ENCODE data around the gene RAB11B.
A peak's percentile ranks its signal among the peaks of the same experiment; 100 is the strongest.
"Not testable (repeated sequence)": the region's sequence is repeated elsewhere in the genome, so short reads cannot be mapped to it uniquely, and the experiment has no call there.

RAB11B gene

GRCh38 chr19:8360196-8360595 lies 30.0 kb upstream of the RAB11B start:
- Mint-ChIP-seq H3K36me3 (ENCODE audit: insufficient read depth) (peaks cover 2% of the 10 kb centered on the region), H3K4me1 (peaks cover 12% of the 10 kb centered on the region), H3K27ac (ENCODE audit: low read depth) (no peak overlapping the region), H3K4me3 (no peak overlapping the region), H3K27me3 (peaks cover 30% of the 10 kb centered on the region), H3K9me3 (no peaks in the 10 kb centered on the region)
- DNase-seq (ENCODE audit: low spot score in 2 of 2) (no peak), ATAC-seq (replicated peaks; ENCODE audit: extremely low read depth, poor library complexity, severe bottlenecking) (no peak)

- DNase-seq (ENCODE audit: low spot score in 2 of 2), result no peak
- Mint-ChIP-seq H3K27ac (ENCODE audit: low read depth) (no peak overlapping the region), H3K9me3 (no peaks in the 10 kb centered on the region), H3K36me3 (ENCODE audit: insufficient read depth) (peaks cover 2% of the 10 kb centered on the region), H3K4me1 (peaks cover 16% of the 10 kb centered on the region), H3K4me3 (no peak overlapping the region), H3K27me3 (peaks cover 50% of the 10 kb centered on the region)
- no peak for ATAC-seq (replicated peaks; ENCODE audit: extremely low read depth, poor library complexity, severe bottlenecking)
Observed at GRCh38 chr19:8361921-8362793, 28.0 kb upstream of the RAB11B start.

GRCh38 chr19:8363803-8364771 lies 26.1 kb upstream of the RAB11B start, which contains the start of gene ANGPTL4:
TSS of gene ANGPTL4 (plus strand) at chr19:8364155. CDS start at chr19:8364322, 167 bp downstream.
- H3K9me3 Mint-ChIP-seq, result no peaks in the 10 kb centered on the region
- H3K4me3 Mint-ChIP-seq, result peak within 1 kb of the TSS; percentile 72
- H3K36me3 Mint-ChIP-seq (ENCODE audit: insufficient read depth), result peaks cover 2% of the 10 kb centered on the region
- no peak within 1 kb of the TSS for H3K27ac Mint-ChIP-seq (ENCODE audit: low read depth)
- peaks cover 16% of the 10 kb centered on the region for H3K4me1 Mint-ChIP-seq
- DNase-seq (ENCODE audit: low spot score in 2 of 2) (no peak), ATAC-seq (replicated peaks; ENCODE audit: extremely low read depth, poor library complexity, severe bottlenecking) (peak; percentile 57)
- peaks cover 69% of the 10 kb centered on the region for H3K27me3 Mint-ChIP-seq

- ATAC-seq (replicated peaks; ENCODE audit: extremely low read depth, poor library complexity, severe bottlenecking) (no peak), DNase-seq (ENCODE audit: low spot score in 2 of 2) (no peak)
- H3K4me3 Mint-ChIP-seq, result no peak overlapping the region
- H3K36me3 Mint-ChIP-seq (ENCODE audit: insufficient read depth), result peaks cover 4% of the 10 kb centered on the region
- no peaks in the 10 kb centered on the region for H3K9me3 Mint-ChIP-seq
- H3K4me1 Mint-ChIP-seq, result peaks cover 16% of the 10 kb centered on the region
- peaks cover 70% of the 10 kb centered on the region for H3K27me3 Mint-ChIP-seq
- no peak overlapping the region for H3K27ac Mint-ChIP-seq (ENCODE audit: low read depth)
Observed at GRCh38 chr19:8366121-8366581, 24.0 kb upstream of the RAB11B start.

DNA sequence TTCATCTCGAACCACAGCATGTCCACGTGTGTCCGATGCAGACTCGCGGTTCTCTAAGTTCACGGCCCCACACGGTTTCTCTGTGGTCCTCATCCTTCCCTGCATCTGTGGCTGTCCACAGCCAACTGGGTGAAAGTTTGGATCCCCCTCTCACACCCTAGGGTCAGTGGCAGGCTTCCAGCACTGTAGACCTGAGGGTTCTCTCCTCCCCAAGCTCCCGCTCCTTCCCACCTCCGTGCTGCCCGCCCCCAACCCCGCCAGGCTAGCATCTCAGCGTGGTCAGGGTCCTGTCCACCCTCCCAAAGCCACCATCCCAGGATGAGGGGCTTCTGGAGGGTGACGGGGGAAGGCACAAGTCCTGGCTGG lies 23.2 kb upstream of the RAB11B start:
- ATAC-seq (replicated peaks; ENCODE audit: extremely low read depth, poor library complexity, severe bottlenecking), result no peak
- H3K27me3 Mint-ChIP-seq, result peaks cover 66% of the 10 kb centered on the region
- no peak overlapping the region for H3K4me3 Mint-ChIP-seq
- no peak for DNase-seq (ENCODE audit: low spot score in 2 of 2)
- peaks cover 4% of the 10 kb centered on the region for H3K36me3 Mint-ChIP-seq (ENCODE audit: insufficient read depth)
- no peaks in the 10 kb centered on the region for H3K9me3 Mint-ChIP-seq
- H3K4me1 Mint-ChIP-seq, result peaks cover 16% of the 10 kb centered on the region
- H3K27ac Mint-ChIP-seq (ENCODE audit: low read depth), result no peak overlapping the region

DNA sequence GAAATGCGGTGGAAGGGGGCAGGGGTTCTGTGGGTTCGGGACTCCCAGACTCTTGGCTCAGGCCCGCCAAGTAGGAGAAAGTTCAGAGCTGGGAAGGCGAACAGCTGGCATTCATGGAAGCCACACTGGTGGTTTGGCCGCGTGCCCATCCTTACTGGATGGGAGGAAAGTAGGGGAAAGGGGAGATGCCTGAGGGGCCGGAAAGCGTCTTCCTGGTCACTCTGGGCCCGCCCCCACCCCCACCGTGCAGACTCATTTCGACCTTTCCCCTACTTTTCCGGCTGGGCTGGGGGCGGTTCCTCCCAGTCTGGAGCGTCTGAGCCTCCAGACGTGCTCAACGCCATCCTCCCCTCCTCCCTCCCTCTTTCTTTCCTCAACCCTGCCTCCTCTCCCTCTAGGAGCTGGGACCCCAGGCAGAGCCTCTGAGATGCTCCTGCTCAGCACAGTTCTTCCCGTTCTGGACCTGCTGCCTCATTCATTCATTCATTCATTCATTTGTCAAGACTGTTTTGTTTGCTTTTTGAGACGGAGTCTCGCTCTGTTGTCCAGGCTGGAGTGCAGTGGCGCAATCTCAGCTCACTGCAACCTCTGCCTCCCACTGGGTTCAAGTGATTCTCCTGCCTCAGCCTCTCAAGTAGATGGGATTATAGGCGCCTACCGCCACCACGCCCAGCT lies 22.7 kb upstream of the RAB11B start:
- Mint-ChIP-seq H3K27ac (ENCODE audit: low read depth) (no peak overlapping the region), H3K4me3 (no peak overlapping the region), H3K9me3 (no peaks in the 10 kb centered on the region), H3K4me1 (peaks cover 16% of the 10 kb centered on the region), H3K36me3 (ENCODE audit: insufficient read depth) (peaks cover 4% of the 10 kb centered on the region), H3K27me3 (peaks cover 61% of the 10 kb centered on the region)
- ATAC-seq (replicated peaks; ENCODE audit: extremely low read depth, poor library complexity, severe bottlenecking) (no peak), DNase-seq (ENCODE audit: low spot score in 2 of 2) (no peak)

- DNase-seq (ENCODE audit: low spot score in 2 of 2) (no peak), ATAC-seq (replicated peaks; ENCODE audit: extremely low read depth, poor library complexity, severe bottlenecking) (no peak)
Observed at GRCh38 chr19:8370176-8371010, 19.8 kb upstream of the RAB11B start.

DNA sequence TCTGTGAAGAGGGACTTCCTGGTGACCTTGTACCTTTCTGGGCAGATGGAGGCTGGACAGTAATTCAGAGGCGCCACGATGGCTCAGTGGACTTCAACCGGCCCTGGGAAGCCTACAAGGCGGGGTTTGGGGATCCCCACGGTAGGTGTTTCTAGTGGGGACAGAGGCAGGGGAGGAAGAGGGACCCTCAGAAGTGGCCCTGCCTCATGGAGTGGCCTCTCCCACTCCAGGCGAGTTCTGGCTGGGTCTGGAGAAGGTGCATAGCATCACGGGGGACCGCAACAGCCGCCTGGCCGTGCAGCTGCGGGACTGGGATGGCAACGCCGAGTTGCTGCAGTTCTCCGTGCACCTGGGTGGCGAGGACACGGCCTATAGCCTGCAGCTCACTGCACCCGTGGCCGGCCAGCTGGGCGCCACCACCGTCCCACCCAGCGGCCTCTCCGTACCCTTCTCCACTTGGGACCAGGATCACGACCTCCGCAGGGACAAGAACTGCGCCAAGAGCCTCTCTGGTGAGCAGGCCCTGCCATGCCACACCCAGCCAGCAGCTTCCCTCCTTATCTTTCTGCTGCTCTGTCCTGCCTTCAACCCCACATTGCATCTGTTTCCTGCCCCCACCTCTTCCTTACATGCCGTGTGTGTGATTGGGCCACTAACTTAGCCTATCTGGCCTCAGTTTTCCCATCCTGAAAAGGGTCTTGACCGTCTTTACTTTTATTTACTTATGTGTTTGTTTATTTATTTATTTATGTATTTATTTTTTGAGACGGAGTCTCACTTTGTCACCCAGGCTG lies 19.0 kb upstream of the RAB11B start:
- no peak overlapping the region for H3K27ac Mint-ChIP-seq (ENCODE audit: low read depth)
- DNase-seq (ENCODE audit: low spot score in 2 of 2), result no peak
- H3K4me3 Mint-ChIP-seq, result no peak overlapping the region
- no peaks in the 10 kb centered on the region for H3K9me3 Mint-ChIP-seq
- ATAC-seq (replicated peaks; ENCODE audit: extremely low read depth, poor library complexity, severe bottlenecking), result no peak
- H3K4me1 Mint-ChIP-seq, result no peaks in the 10 kb centered on the region
- peaks cover 2% of the 10 kb centered on the region for H3K36me3 Mint-ChIP-seq (ENCODE audit: insufficient read depth)
- peaks cover 30% of the 10 kb centered on the region for H3K27me3 Mint-ChIP-seq

More at GRCh38 chr19:8370176-8371010, 19.8 kb upstream of the RAB11B start:
- H3K9me3 Mint-ChIP-seq, result no peaks in the 10 kb centered on the region
- peaks cover 4% of the 10 kb centered on the region for H3K4me1 Mint-ChIP-seq
- H3K4me3 Mint-ChIP-seq, result no peak overlapping the region
- peaks cover 38% of the 10 kb centered on the region for H3K27me3 Mint-ChIP-seq
- peaks cover 2% of the 10 kb centered on the region for H3K36me3 Mint-ChIP-seq (ENCODE audit: insufficient read depth)
- H3K27ac Mint-ChIP-seq (ENCODE audit: low read depth), result no peak overlapping the region

DNA sequence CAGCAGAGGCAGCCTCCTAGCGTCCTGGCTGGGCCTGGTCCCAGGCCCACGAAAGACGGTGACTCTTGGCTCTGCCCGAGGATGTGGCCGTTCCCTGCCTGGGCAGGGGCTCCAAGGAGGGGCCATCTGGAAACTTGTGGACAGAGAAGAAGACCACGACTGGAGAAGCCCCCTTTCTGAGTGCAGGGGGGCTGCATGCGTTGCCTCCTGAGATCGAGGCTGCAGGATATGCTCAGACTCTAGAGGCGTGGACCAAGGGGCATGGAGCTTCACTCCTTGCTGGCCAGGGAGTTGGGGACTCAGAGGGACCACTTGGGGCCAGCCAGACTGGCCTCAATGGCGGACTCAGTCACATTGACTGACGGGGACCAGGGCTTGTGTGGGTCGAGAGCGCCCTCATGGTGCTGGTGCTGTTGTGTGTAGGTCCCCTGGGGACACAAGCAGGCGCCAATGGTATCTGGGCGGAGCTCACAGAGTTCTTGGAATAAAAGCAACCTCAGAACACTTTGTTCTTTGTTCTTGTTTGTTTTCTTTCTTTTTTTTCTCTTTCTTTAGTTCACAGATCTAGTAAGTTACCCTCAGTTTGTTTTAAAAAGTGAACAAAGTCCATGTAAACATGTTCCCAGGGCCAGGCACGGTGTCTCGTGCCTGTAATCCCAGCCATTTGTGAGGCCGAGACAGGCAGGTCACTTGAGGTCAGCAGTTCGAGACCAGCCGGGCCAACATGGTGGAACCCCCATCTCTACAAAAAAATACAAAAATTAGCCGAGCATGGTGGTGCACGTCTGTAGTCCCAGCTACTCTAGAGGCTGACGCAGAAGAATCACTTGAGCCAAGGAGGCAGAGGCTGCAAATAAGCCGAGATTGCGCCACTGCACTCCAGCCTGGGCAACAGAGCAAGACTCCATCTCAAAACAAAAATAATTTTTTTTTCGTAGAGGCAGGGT lies 16.0 kb upstream of the RAB11B start:
- Mint-ChIP-seq H3K27me3 (peaks cover under 1% of the 10 kb centered on the region), H3K4me1 (no peaks in the 10 kb centered on the region), H3K36me3 (ENCODE audit: insufficient read depth) (peaks cover 2% of the 10 kb centered on the region), H3K4me3 (no peak overlapping the region), H3K9me3 (no peaks in the 10 kb centered on the region), H3K27ac (ENCODE audit: low read depth) (no peak overlapping the region)
- no peak for ATAC-seq (replicated peaks; ENCODE audit: extremely low read depth, poor library complexity, severe bottlenecking)
- no peak for DNase-seq (ENCODE audit: low spot score in 2 of 2)

DNA sequence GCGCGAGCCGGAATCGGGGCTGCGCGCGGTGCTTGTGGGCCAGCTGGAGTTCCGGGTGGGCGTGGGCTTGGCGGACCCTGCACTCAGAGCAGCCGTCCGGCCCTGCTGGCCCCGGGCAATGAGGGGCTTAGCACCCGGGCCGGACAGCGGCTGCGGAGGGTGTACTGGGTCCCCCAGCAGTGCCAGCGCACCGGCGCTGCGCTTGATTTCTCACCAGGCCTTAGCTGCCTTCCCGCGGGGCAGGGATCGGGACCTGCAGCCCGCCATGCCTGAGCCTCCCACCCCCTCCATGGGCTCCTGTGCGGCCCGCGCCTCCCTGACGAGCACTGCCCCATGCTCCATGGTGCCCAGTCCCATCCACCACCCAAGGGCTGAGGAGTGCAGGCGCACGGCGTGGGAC lies 14.4 kb upstream of the RAB11B start:
- ATAC-seq (replicated peaks; ENCODE audit: extremely low read depth, poor library complexity, severe bottlenecking); H3K4me1 Mint-ChIP-seq; H3K4me3 Mint-ChIP-seq; DNase-seq (ENCODE audit: low spot score in 2 of 2); H3K36me3 Mint-ChIP-seq (ENCODE audit: insufficient read depth); H3K27me3 Mint-ChIP-seq; H3K27ac Mint-ChIP-seq (ENCODE audit: low read depth); H3K9me3 Mint-ChIP-seq: not testable (repeated sequence)

Measured in central memory CD8-positive, alpha-beta T cell (primary cell).